Ectodermal cell (in vitro differentiated cells): ENCODE data around the gene KIF6.

Experiments
- H3K27ac ChIP-seq: 2 replicates; pipeline ENCODE4 v1.7.0; 2013; ENCODE audit warnings: mild to moderate bottlenecking, low read depth, low read length; ENCODE audit not compliant: insufficient read depth, poor library complexity, severe bottlenecking
- H3K27me3 ChIP-seq: 2 replicates; pipeline ENCODE4 v1.7.0; 2013; ENCODE audit warnings: mild to moderate bottlenecking, low read length; ENCODE audit not compliant: insufficient read depth, control insufficient read depth, poor library complexity, severe bottlenecking
- H3K36me3 ChIP-seq: one replicate; pipeline ENCODE4 v1.7.0; 2013; ENCODE audit warnings: low read length; ENCODE audit not compliant: control insufficient read depth, insufficient read depth
- H3K4me1 ChIP-seq: one replicate; pipeline ENCODE4 v1.7.0; 2013; ENCODE audit warnings: low read length; ENCODE audit not compliant: control insufficient read depth, insufficient read depth
- H3K4me3 ChIP-seq: 2 replicates; pipeline ENCODE4 v1.7.0; 2013; ENCODE audit warnings: low read depth, low read length, control low read depth; ENCODE audit not compliant: insufficient read depth
- H3K9me3 ChIP-seq: 2 replicates; pipeline ENCODE4 v1.7.0; 2013; ENCODE audit warnings: mild to moderate bottlenecking, low read length, moderate library complexity; ENCODE audit not compliant: control insufficient read depth
- WGBS, 2 experiments: methylation state at CpG; one replicate each; pipeline ENCODE4 v1.1.7; 2013; ENCODE audit warnings: missing lambda C conversion rate in 2 of 2; 5-methylcytosine and 5-hydroxymethylcytosine counted together

The KIF6 gene

DNA sequence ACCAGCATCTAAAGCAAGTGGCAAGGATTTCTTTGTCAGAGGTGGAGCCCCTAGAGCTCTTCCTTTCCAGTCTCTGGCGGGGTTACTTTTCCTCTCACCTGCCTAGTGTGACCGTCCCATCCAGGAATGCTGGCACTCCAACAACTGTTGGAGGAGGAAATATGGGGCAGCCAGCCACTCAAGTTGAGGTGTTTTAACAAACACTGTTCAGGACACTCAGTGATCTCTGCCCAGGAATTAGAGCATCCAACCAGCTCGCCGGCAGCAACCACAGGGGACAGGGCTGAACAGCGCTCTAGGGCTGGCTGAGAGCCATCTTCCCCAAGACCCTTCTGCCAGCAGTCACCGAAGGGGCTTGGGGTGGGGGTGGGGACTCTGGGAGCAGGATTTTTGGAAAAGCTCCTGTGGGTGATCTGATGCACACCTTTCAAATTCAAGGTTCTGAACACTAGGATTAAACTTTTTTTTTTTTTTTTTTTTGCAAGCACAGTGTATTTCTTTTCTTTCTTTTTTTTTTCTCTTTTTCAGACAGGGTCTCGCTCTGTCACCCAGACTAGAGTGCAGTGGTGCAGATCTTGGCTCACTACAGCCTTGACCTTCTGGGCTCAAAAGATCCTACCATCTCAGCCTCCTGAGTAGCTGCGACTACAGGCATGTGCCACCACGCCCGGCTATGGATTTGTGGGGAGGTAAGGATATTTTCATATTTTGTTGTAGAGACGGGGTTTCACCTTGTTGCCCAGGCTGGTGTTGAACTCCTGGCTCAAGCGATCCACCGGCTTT is 374.3 kb downstream of the KIF6 start:
- Histone ChIP-seq H3K27me3 (no peaks in the 10 kb centered on the region), H3K4me1 (no peaks in the 10 kb centered on the region), H3K27ac (no peak overlapping the region), H3K36me3 (no peaks in the 10 kb centered on the region), H3K9me3 (no peaks in the 10 kb centered on the region), H3K4me3 (no peak overlapping the region)
- WGBS, 2 experiments, result 91% methylated on average over 13 of the region's 13 CpGs

DNA sequence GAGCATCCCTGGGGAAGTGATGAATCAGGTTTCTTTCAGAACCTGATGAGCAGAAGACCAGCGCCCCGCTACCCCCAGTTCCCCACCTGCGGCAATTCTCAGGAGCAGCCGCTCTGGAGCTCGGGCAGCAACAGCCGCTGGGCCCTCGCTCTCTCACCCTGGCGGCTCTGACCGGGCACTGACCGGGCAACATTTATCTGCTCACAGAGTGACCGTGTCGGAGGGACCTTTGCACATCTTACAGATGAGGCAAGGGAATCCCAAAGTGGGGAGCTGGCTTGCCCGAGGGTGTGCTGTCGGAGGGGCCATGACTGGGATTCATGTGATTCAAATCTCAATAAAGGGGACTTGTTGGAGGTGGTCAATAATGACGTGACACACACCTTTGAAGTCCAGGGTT is 376.5 kb downstream of the KIF6 start:
- Histone ChIP-seq H3K4me3 (no peak overlapping the region), H3K27me3 (no peaks in the 10 kb centered on the region), H3K4me1 (peaks cover under 1% of the 10 kb centered on the region), H3K9me3 (no peaks in the 10 kb centered on the region), H3K36me3 (no peaks in the 10 kb centered on the region), H3K27ac (no peak overlapping the region)
- 96% methylated on average over 15 of the region's 15 CpGs for WGBS, 2 experiments

DNA sequence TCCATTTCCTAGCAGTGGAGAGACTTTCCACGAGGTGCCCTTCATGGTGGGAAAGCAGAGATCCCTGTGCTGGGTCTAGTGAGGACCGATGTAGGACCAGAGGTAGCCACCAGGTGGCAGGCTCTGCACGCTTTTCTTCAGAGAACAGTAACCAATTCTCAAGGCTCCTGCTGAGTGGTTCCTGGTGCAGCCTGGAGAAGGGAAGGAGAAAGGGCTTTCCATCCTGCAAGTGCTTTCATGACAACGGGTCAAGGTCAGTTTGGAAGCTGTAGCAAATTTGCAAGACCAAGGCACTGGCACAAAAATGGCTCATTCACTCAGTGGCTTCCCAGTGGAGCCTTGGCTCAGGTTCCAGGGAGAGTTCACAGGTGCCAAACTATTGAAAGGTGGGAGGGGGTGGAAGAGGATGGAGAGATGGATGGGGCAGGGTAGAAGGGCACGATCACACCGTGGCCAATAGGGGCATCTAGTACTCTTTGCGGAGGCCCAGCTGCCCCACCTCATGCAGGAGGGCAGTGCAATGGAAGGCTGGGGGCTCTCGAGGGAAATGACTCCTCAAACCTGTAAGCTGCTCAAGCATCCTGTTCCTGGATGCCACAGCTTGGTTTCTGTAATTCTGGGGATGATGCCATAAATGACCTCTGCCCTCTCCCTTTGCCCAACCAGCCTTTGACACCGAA is 377.2 kb downstream of the KIF6 start:
- Histone ChIP-seq H3K4me1 (peaks cover 6% of the 10 kb centered on the region), H3K9me3 (no peaks in the 10 kb centered on the region), H3K36me3 (no peaks in the 10 kb centered on the region), H3K4me3 (no peak overlapping the region), H3K27me3 (no peaks in the 10 kb centered on the region), H3K27ac (no peak overlapping the region)
- WGBS, 2 experiments, result 53 to 57% methylated on average over 9 of the region's 9 CpGs

DNA sequence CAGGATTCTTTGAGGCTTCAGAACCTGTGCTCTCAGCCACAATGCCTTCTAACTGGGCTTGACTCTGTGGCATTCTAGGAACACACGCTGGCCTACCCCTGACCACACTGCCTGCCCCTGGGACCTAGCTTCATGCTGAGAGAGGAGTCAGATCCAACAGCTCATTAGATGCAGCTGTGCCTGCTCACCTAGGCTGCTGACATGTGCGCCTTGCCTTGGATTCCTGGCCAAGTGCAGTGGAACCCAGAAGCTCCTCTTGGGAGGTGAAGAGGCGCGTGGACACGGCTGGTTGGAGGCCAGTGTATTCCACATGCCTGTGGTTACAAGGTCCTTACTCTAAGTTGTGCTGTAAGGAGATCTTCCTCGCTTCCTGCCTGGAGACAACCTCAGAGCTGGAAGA is 378.0 kb downstream of the KIF6 start:
- peaks cover 7% of the 10 kb centered on the region for H3K4me1 ChIP-seq
- H3K36me3 ChIP-seq, result no peaks in the 10 kb centered on the region
- no peaks in the 10 kb centered on the region for H3K9me3 ChIP-seq
- H3K27me3 ChIP-seq, result no peaks in the 10 kb centered on the region
- no peak overlapping the region for H3K4me3 ChIP-seq
- no peak overlapping the region for H3K27ac ChIP-seq
- 94 to 97% methylated on average over 6 of the region's 6 CpGs for WGBS, 2 experiments

DNA sequence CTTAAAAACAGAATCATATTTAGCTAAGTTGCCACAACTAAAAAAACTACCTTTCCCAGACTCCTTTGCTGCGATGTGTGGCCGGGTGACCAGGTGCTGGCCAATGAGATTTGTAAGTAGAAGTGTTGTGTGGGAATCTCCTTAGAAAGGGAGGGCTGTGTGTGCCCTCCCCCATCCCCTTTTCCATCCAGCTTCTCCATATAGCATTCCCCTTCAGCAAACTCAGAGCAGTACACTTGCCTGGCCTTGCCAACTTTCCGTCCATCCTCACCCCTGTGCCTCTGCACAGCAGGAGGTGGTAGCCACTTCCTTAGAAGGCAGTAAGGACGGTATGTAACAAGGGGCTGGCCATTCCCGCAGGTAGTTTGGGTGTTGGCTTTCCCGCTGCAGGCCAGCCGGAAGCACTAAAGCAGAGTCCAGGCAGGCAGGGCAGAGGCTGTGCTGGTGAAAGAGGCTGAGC is 380.4 kb downstream of the KIF6 start:
- Histone ChIP-seq H3K4me1 (peaks cover 7% of the 10 kb centered on the region), H3K9me3 (no peaks in the 10 kb centered on the region), H3K36me3 (no peaks in the 10 kb centered on the region), H3K27me3 (no peaks in the 10 kb centered on the region), H3K4me3 (no peak overlapping the region), H3K27ac (no peak overlapping the region)
- WGBS, 2 experiments, result 69 to 82% methylated on average over 5 to 7 of the region's 7 CpGs

DNA sequence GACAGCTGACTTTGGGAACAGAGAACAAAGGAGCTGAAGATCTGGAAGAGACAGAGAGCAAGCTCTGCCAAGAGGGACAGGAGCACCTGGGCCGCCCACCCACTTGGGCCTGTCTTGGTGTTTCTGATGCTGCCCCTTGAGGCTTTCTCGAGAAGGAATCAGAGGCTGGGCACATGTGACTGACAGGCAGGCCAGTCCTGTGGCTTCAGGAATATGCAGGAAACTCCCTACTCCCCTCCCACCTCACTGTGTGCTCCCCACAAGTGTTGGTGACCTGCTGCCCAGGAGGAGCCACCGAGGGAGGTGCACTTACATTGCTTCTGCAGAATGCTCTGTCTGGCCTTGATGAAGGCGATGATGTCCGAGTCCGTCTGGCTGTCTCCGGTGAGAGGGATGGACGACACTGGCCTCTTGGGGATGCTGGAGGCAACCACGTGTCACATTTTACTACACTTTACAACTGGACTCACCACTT is 381.8 kb downstream of the KIF6 start:
- no peak overlapping the region for H3K27ac ChIP-seq
- WGBS, 2 experiments, result 83 to 86% methylated on average over 9 of the region's 9 CpGs

DNA sequence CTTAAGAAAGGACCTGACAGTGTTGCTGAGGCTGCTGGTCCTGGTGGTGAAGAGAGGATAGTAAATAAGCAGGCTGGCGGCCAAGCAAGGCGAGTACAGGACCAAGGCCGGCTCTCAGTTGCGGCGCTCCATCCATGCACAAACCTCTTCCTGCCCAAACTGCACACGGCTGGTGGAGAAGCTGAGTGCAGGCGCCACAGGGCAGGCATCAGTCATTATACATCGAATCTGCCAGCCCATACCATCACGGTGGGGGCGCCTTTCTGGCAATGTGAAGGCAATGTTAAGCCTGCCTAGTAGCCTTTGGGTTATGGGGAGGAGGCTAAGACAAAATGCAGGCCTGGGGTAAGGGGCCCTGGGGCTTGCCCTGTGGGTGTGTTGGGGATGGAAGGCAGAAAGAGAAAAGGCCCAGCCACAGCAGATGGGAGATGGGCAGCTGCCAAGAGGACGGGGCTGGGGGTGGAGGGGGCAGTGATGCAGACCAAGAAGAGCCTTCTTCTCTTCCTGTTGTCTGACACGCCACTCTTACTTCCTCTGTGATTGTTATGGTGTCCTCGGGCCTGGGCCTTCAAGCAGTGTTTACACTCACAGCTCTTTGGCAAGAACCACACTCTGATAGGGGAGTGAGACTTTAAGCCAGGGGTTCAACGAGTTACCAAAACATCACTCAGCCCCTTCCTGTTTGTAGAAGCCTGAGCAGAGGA is 382.4 kb downstream of the KIF6 start:
- Histone ChIP-seq H3K9me3 (no peaks in the 10 kb centered on the region), H3K36me3 (no peaks in the 10 kb centered on the region), H3K4me1 (peaks cover 7% of the 10 kb centered on the region), H3K27me3 (no peaks in the 10 kb centered on the region), H3K27ac (no peak overlapping the region), H3K4me3 (no peak overlapping the region)
- 92 to 95% methylated on average over 14 of the region's 14 CpGs for WGBS, 2 experiments

More for the DNA sequence above, 381.8 kb downstream of the KIF6 start:
- Histone ChIP-seq H3K4me3 (no peak overlapping the region), H3K9me3 (no peaks in the 10 kb centered on the region), H3K4me1 (peaks cover 7% of the 10 kb centered on the region), H3K27me3 (no peaks in the 10 kb centered on the region), H3K36me3 (no peaks in the 10 kb centered on the region)

DNA sequence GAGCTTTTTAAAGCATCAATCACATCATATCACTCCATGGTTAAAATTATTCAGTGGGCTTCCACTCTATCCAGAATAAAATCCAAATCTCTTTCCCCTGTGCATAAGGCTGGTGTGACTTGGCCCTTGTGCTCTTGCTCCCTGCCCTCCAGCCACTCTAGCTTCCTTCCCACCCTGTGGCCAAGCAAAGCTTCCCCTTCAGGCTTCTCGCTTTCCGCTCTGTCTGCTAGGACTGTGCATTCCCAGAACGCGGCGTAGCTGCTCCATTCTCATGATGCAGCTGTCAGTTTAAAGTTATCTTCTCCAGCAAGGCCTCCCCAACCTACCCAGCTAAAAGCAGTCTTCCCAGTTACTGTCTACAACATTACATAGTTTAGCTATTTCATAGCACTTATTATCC is 383.3 kb downstream of the KIF6 start:
- WGBS, 2 experiments, result 93 to 95% methylated on average over 5 of the region's 5 CpGs
- no peaks in the 10 kb centered on the region for H3K27me3 ChIP-seq

DNA sequence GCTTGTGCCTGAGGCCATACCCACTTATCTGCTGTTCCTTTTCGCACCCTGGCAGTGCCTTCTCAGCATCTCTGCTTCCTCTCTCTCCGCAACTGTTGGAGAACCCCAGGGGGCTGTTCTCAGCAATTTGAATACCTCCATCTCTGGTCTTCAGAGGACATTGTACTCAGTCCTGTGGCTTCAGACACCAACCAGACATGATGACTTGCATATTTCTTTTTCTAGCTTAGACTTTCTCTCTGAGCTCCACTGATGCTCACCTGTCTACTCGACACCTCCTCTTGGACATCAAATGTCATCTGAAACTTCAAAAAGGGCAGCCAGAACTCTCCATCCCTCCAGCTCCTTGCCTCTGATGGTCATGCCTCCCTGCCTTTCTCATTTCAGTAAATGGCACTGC is 383.9 kb downstream of the KIF6 start:
- 85 to 88% methylated on average over 3 of the region's 3 CpGs for WGBS, 2 experiments
- Histone ChIP-seq H3K27ac (no peak overlapping the region), H3K4me1 (peaks cover 7% of the 10 kb centered on the region), H3K36me3 (no peaks in the 10 kb centered on the region), H3K4me3 (no peak overlapping the region), H3K27me3 (no peaks in the 10 kb centered on the region), H3K9me3 (no peaks in the 10 kb centered on the region)

More for the DNA sequence above, 383.3 kb downstream of the KIF6 start:
- H3K4me3 ChIP-seq, result no peak overlapping the region
- H3K4me1 ChIP-seq, result peaks cover 7% of the 10 kb centered on the region
- H3K9me3 ChIP-seq, result no peaks in the 10 kb centered on the region
- H3K27ac ChIP-seq, result no peak overlapping the region
- no peaks in the 10 kb centered on the region for H3K36me3 ChIP-seq
